ENCODE data around the gene INHA. TPM values are rescaled to one million over a fixed set of nuclear protein-coding genes. Genes with fewer than 3 reads are reported as not detected.
A peak's percentile ranks its signal among the peaks of the same experiment; 100 is the strongest.

INHA gene
- total RNA-seq, 1 experiment from 2014 or later = 0.80 TPM

- no peaks in the 10 kb centered on the region for H3K9me3 Mint-ChIP-seq (ENCODE audit: low read depth, unreplicated experiment)
- CTCF ChIA-PET = no interaction called here
- H3K27ac Mint-ChIP-seq (ENCODE audit: unreplicated experiment) = no peak overlapping the region
- no peaks in the 10 kb centered on the region for H3K4me1 Mint-ChIP-seq (ENCODE audit: low read depth, unreplicated experiment)
- no TSS peak for BruUV-seq (replicated peaks)
- DNase-seq = no peak
- no peaks in the 10 kb centered on the region for H3K27me3 Mint-ChIP-seq (ENCODE audit: unreplicated experiment)
- peaks cover 16% of the 10 kb centered on the region for H3K36me3 Mint-ChIP-seq (ENCODE audit: insufficient read depth, unreplicated experiment)
- intact Hi-C loops (cut with micrococcal nuclease; ENCODE audit: unreplicated experiment) = no loop called here
- no peak for TF ChIP-seq CTCF (IDR thresholded peaks at IDR 0.05; ENCODE audit: unreplicated experiment)
- H3K4me3 Mint-ChIP-seq (ENCODE audit: low read depth, unreplicated experiment) = no peak overlapping the region
These were observed 14.8 kb upstream of the INHA start for GRCh38 chr2:219557320-219557719.

- CTCF ChIA-PET = no interaction called here
- H3K36me3 Mint-ChIP-seq (ENCODE audit: insufficient read depth, unreplicated experiment) = peaks cover 12% of the 10 kb centered on the region
These were observed 14.0 kb upstream of the INHA start for GRCh38 chr2:219557791-219558785.

GRCh38 chr2:219559156-219559915, 12.8 kb upstream of the INHA start:
- Mint-ChIP-seq H3K36me3 (ENCODE audit: insufficient read depth, unreplicated experiment) (peaks cover 13% of the 10 kb centered on the region), H3K27me3 (ENCODE audit: unreplicated experiment) (no peaks in the 10 kb centered on the region), H3K4me3 (ENCODE audit: low read depth, unreplicated experiment) (no peak overlapping the region), H3K9me3 (ENCODE audit: low read depth, unreplicated experiment) (no peaks in the 10 kb centered on the region), H3K27ac (ENCODE audit: unreplicated experiment) (no peak overlapping the region), H3K4me1 (ENCODE audit: low read depth, unreplicated experiment) (no peaks in the 10 kb centered on the region)
- no peak for DNase-seq
- BruUV-seq (replicated peaks) = no TSS peak
- intact Hi-C loops (cut with micrococcal nuclease; ENCODE audit: unreplicated experiment) = no loop called here
- CTCF ChIA-PET = interaction anchor here (0.6 to 1.6 kb wide), 5 partner anchors 12 to 112 kb away, joined by 3 to 8 read pairs (median 4); partner anchors contain the start of genes CHPF, OBSL1 and TMEM198
- TF ChIP-seq CTCF (IDR thresholded peaks at IDR 0.05; ENCODE audit: unreplicated experiment) = no peak

More at GRCh38 chr2:219557791-219558785, 14.0 kb upstream of the INHA start:
- H3K27me3 Mint-ChIP-seq (ENCODE audit: unreplicated experiment) = no peaks in the 10 kb centered on the region
- H3K27ac Mint-ChIP-seq (ENCODE audit: unreplicated experiment) = no peak overlapping the region
- no peak overlapping the region for H3K4me3 Mint-ChIP-seq (ENCODE audit: low read depth, unreplicated experiment)
- H3K9me3 Mint-ChIP-seq (ENCODE audit: low read depth, unreplicated experiment) = no peaks in the 10 kb centered on the region
- TF ChIP-seq CTCF (IDR thresholded peaks at IDR 0.05; ENCODE audit: unreplicated experiment) = no peak
- no TSS peak for BruUV-seq (replicated peaks)
- no peak for DNase-seq
- intact Hi-C loops (cut with micrococcal nuclease; ENCODE audit: unreplicated experiment) = no loop called here
- H3K4me1 Mint-ChIP-seq (ENCODE audit: low read depth, unreplicated experiment) = no peaks in the 10 kb centered on the region

GRCh38 chr2:219560037-219560892, 11.8 kb upstream of the INHA start:
- Mint-ChIP-seq H3K36me3 (ENCODE audit: insufficient read depth, unreplicated experiment) (peaks cover 14% of the 10 kb centered on the region), H3K9me3 (ENCODE audit: low read depth, unreplicated experiment) (no peaks in the 10 kb centered on the region), H3K27ac (ENCODE audit: unreplicated experiment) (no peak overlapping the region), H3K4me1 (ENCODE audit: low read depth, unreplicated experiment) (no peaks in the 10 kb centered on the region), H3K27me3 (ENCODE audit: unreplicated experiment) (no peaks in the 10 kb centered on the region), H3K4me3 (ENCODE audit: low read depth, unreplicated experiment) (no peak overlapping the region)
- no TSS peak for BruUV-seq (replicated peaks)
- intact Hi-C loops (cut with micrococcal nuclease; ENCODE audit: unreplicated experiment) = no loop called here
- peak; percentile 96 for TF ChIP-seq CTCF (IDR thresholded peaks at IDR 0.05; ENCODE audit: unreplicated experiment)
- DNase-seq = peak; percentile 30
- CTCF ChIA-PET = interaction anchor here (0.6 to 1.7 kb wide), 9 partner anchors 9 to 129 kb away, joined by 3 to 8 read pairs (median 4); partner anchors contain the start of genes CHPF, OBSL1 and TMEM198
